Lung (tissue), 12 donors: ENCODE measurements around the gene PTPRT. TPM values are rescaled to one million over a fixed set of nuclear protein-coding genes. Genes with fewer than 3 reads are reported as not detected.

Experiments used
- ATAC-seq: fragments of 200-7000 bp; cut with Tn5 transposase; one replicate; pipeline ENCODE4 v1.9.1; 2020; ENCODE audit warnings: moderate number of reproducible peaks; ENCODE audit not compliant: insufficient read depth, low FRiP score
- DNase-seq, 3 donors: peaks; one replicate each; pipeline ENCODE4 v3.0.0-alpha.2; 2013 to 2017
- H3K27ac ChIP-seq, 2 donors: one replicate each; pipeline ENCODE4 v1.5.1; 2013; ENCODE audit warnings: mild to moderate bottlenecking in 2 of 2, moderate library complexity in 2 of 2, control low read depth in 1 of 2, inconsistent platforms in 1 of 2, low read depth in 1 of 2, low read length in 1 of 2
- H3K27me3 ChIP-seq, 3 donors: one replicate each; pipeline ENCODE4 v1.5.1; 2013; ENCODE audit warnings: low read length in 2 of 3; ENCODE audit not compliant: control insufficient read depth in 3 of 3, insufficient read depth in 3 of 3
- H3K36me3 ChIP-seq, 4 donors: one replicate each; pipeline ENCODE4 v1.5.1; 2013; ENCODE audit warnings: low read length in 4 of 4, mild to moderate bottlenecking in 1 of 4, moderate library complexity in 1 of 4; ENCODE audit not compliant: control insufficient read depth in 4 of 4, insufficient read depth in 4 of 4
- H3K4me1 ChIP-seq, 5 donors: one replicate each; pipeline ENCODE4 v1.5.1; 2013; ENCODE audit warnings: low read length in 5 of 5, mild to moderate bottlenecking in 2 of 5, moderate library complexity in 1 of 5; ENCODE audit not compliant: control insufficient read depth in 5 of 5, insufficient read depth in 5 of 5
- H3K4me3 ChIP-seq: one replicate; pipeline ENCODE4 v1.5.1; 2013; ENCODE audit warnings: mild to moderate bottlenecking, control low read depth, moderate library complexity
- H3K9ac ChIP-seq, 2 donors: one replicate each; pipeline ENCODE4 v1.5.1; 2013; ENCODE audit warnings: low read length in 2 of 2, control low read depth in 1 of 2; ENCODE audit not compliant: insufficient read depth in 1 of 2
- H3K9me3 ChIP-seq, 4 donors: one replicate each; pipeline ENCODE4 v1.5.1; 2013; ENCODE audit warnings: low read length in 3 of 4, mild to moderate bottlenecking in 1 of 4, moderate library complexity in 1 of 4; ENCODE audit not compliant: control insufficient read depth in 4 of 4, insufficient read depth in 3 of 4
- CTCF ChIP-seq: IDR thresholded peaks from 2 replicates; pipeline ENCODE4 v1.5.1; 2012; ENCODE audit warnings: mild to moderate bottlenecking; ENCODE audit errors: control extremely low read depth, extremely low read depth
- WGBS, 2 donors: extraction: QIAGEN DNeasy Blood & Tissue Kit; methylation state at CpG; one replicate each; pipeline ENCODE4 v1.1.7; 2013; 5-methylcytosine and 5-hydroxymethylcytosine counted together
- polyA plus RNA-seq, 2 donors: library from polyadenylated mRNA; stranded (reverse); fragments of 200-250 nt; gene quantifications; one replicate each; pipeline ENCODE4 v1.2.1, GENCODE V29; 2013
- total RNA-seq, 2 donors: library from RNA; depleted of rRNA in 1 of 2; stranded (reverse); fragments of >200 nt in 1 of 2; gene quantifications; one replicate each; pipeline ENCODE4 v1.2.1, GENCODE V29; 2014 to 2021
- donor health status: control.
- donor health status: control.
- donor health status: Bipolar disorder and iron deficiency.
- donor health status: healthy.
- donor health status: DM: yes; HTN: yes; CAD: no.

PTPRT gene
- total and polyA plus RNA-seq, 4 donors = 0.37 to 13.8 (median 6.1) TPM

DNA sequence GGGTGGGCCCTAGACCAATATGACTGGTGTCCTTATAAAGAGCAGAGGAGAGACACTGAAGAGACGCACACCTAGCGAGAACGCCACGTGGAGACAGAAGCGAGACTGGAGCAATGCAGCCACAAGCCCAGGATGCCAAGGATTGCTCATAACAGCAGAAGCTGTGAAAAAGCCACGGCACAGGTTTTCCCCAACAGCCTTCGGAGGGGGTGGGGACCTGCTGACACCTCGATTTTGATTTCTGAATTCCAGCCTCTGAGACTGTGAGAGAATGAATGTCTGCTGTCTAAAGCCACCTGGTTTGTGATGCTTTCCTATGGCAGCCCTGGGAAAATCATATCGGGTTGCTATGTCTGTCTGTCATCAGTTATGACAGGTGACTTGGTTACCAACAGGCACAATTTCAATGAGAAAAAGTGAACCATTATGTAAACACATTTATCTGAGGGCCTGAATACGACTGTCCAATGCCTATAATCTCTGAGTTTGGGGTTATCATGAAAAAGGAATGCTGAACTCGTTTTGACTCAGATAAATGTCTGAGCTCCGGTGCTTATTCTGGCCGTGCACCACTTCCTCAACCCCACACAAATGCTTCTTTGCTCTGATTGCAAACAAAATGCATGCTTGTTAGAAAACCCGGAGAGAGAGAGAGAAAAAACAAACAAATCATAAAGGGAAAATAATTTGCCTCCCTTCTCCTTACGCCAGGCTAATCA is 769.7 kb downstream of the PTPRT start:
- H3K27me3 ChIP-seq = peaks cover 0 to 6% (median 0%) of the 10 kb centered on the region in 3 donors
- no peaks in the 10 kb centered on the region for H3K4me1 ChIP-seq
- peaks cover 0 to 2% (median 0%) of the 10 kb centered on the region in 4 donors for H3K9me3 ChIP-seq
- no peak for DNase-seq
- no peaks in the 10 kb centered on the region for H3K36me3 ChIP-seq
- 60 to 69% methylated on average over 15 of the region's 15 CpGs for WGBS, 2 donors
- no peak for ATAC-seq
- no peak overlapping the region for H3K27ac ChIP-seq
- no peak overlapping the region for H3K9ac ChIP-seq
- TF ChIP-seq CTCF = no peak
- no peak overlapping the region for H3K4me3 ChIP-seq

- Histone ChIP-seq H3K9ac (no peak overlapping the region), H3K27me3 (peaks cover 0 to 3% (median 0%) of the 10 kb centered on the region in 3 donors), H3K4me1 (no peaks in the 10 kb centered on the region), H3K9me3 (no peaks in the 10 kb centered on the region), H3K4me3 (no peak overlapping the region), H3K27ac (no peak overlapping the region), H3K36me3 (no peaks in the 10 kb centered on the region)
- no peak for DNase-seq
- WGBS, 2 donors = 80 to 91% methylated on average over 2 of the region's 2 CpGs
- no peak for TF ChIP-seq CTCF
- ATAC-seq = no peak
These were observed 782.9 kb downstream of the PTPRT start for GRCh38 chr20:42406826-42407225.

GRCh38 chr20:42402455-42402854 is 787.3 kb downstream of the PTPRT start:
- no peak for TF ChIP-seq CTCF
- 79 to 80% methylated on average over 5 of the region's 5 CpGs for WGBS, 2 donors
- H3K36me3 ChIP-seq = no peaks in the 10 kb centered on the region
- ATAC-seq (no peak), DNase-seq (no peak)
- H3K9ac ChIP-seq = no peak overlapping the region
- H3K4me1 ChIP-seq = no peaks in the 10 kb centered on the region
- no peak overlapping the region for H3K27ac ChIP-seq
- H3K27me3 ChIP-seq = peaks cover 0 to 3% (median 0%) of the 10 kb centered on the region in 3 donors
- H3K4me3 ChIP-seq = no peak overlapping the region
- no peaks in the 10 kb centered on the region for H3K9me3 ChIP-seq

- Histone ChIP-seq H3K4me1 (no peaks in the 10 kb centered on the region), H3K9ac (no peak overlapping the region), H3K36me3 (no peaks in the 10 kb centered on the region), H3K4me3 (no peak overlapping the region), H3K27me3 (peaks cover 0 to 3% (median 0%) of the 10 kb centered on the region in 3 donors), H3K9me3 (no peaks in the 10 kb centered on the region), H3K27ac (no peak overlapping the region)
- no peak for TF ChIP-seq CTCF
- DNase-seq (no peak), ATAC-seq (no peak)
- 57 to 66% methylated on average over 3 of the region's 3 CpGs for WGBS, 2 donors
These were observed 788.1 kb downstream of the PTPRT start for GRCh38 chr20:42401613-42402012.
